Measurements from ENCODE around the gene ALDH1B1. TPM values are rescaled to one million over a fixed set of nuclear protein-coding genes. Genes with fewer than 3 reads are reported as not detected.

Gene ALDH1B1
- total RNA-seq, 3 donors from 2014 or later = 10.2 to 18.4 (median 11.0) TPM

- DNase-seq (ENCODE audit: low spot score in 2 of 2) = no peak
- Histone ChIP-seq H3K27me3 (peaks cover 0 to 15% of the 10 kb centered on the region in 2 donors), H3K9me3 (no peaks in the 10 kb centered on the region), H3K36me3 (no peaks in the 10 kb centered on the region), H3K4me1 (no peaks in the 10 kb centered on the region), H3K4me3 (no peak overlapping the region), H3K27ac (no peak overlapping the region)
- TF ChIP-seq CTCF (IDR thresholded peaks at IDR 0.05) (no peak), POLR2AphosphoS5 (IDR thresholded peaks at IDR 0.05) (no peak), POLR2A (IDR thresholded peaks at IDR 0.05) (no peak)
- intact Hi-C loops (cut with DNase I; ENCODE audit: low total_unique reads) = no loop called here
Measured at GRCh38 chr9:38413283-38413682, 20.8 kb downstream of the ALDH1B1 start.

GRCh38 chr9:38414040-38414723 lies 21.7 kb downstream of the ALDH1B1 start:
- intact Hi-C loops (cut with DNase I; ENCODE audit: low total_unique reads) = no loop called here
- no peaks in the 10 kb centered on the region for H3K4me1 ChIP-seq
- no peak overlapping the region for H3K4me3 ChIP-seq
- no peaks in the 10 kb centered on the region for H3K36me3 ChIP-seq
- H3K9me3 ChIP-seq = no peaks in the 10 kb centered on the region
- TF ChIP-seq POLR2A (IDR thresholded peaks at IDR 0.05) (no peak), CTCF (IDR thresholded peaks at IDR 0.05) (no peak)
- DNase-seq (ENCODE audit: low spot score in 2 of 2) = no peak
- H3K27me3 ChIP-seq = peaks cover 0 to 15% of the 10 kb centered on the region in 2 donors
- H3K27ac ChIP-seq = no peak overlapping the region

- no peak for DNase-seq (ENCODE audit: low spot score in 2 of 2)
- Histone ChIP-seq H3K27ac (no peak overlapping the region), H3K27me3 (peaks cover 0 to 15% of the 10 kb centered on the region in 2 donors), H3K4me1 (no peaks in the 10 kb centered on the region), H3K9me3 (no peaks in the 10 kb centered on the region), H3K4me3 (no peak overlapping the region), H3K36me3 (no peaks in the 10 kb centered on the region)
- TF ChIP-seq CTCF (IDR thresholded peaks at IDR 0.05) = no peak
- no peak for TF ChIP-seq POLR2AphosphoS5 (IDR thresholded peaks at IDR 0.05)
- no peak for TF ChIP-seq POLR2A (IDR thresholded peaks at IDR 0.05)
- intact Hi-C loops (cut with DNase I; ENCODE audit: low total_unique reads) = no loop called here
Measured at GRCh38 chr9:38415856-38416255, 23.4 kb downstream of the ALDH1B1 start.

GRCh38 chr9:38416461-38416860 lies 24.0 kb downstream of the ALDH1B1 start:
- no peak overlapping the region for H3K27ac ChIP-seq
- intact Hi-C loops (cut with DNase I; ENCODE audit: low total_unique reads) = no loop called here
- no peak overlapping the region for H3K4me3 ChIP-seq
- H3K4me1 ChIP-seq = no peaks in the 10 kb centered on the region
- no peaks in the 10 kb centered on the region for H3K36me3 ChIP-seq
- no peak for DNase-seq (ENCODE audit: low spot score in 2 of 2)
- H3K9me3 ChIP-seq = no peaks in the 10 kb centered on the region
- no peak for TF ChIP-seq POLR2AphosphoS5 (IDR thresholded peaks at IDR 0.05)
- TF ChIP-seq CTCF (IDR thresholded peaks at IDR 0.05) = no peak
- TF ChIP-seq POLR2A (IDR thresholded peaks at IDR 0.05) = no peak
- peaks cover 0 to 18% of the 10 kb centered on the region in 2 donors for H3K27me3 ChIP-seq

GRCh38 chr9:38417003-38417945 lies 24.8 kb downstream of the ALDH1B1 start:
- peaks cover 0 to 24% of the 10 kb centered on the region in 2 donors for H3K27me3 ChIP-seq
- no peak for DNase-seq (ENCODE audit: low spot score in 2 of 2)
- intact Hi-C loops (cut with DNase I; ENCODE audit: low total_unique reads) = no loop called here

More at GRCh38 chr9:38417003-38417945, 24.8 kb downstream of the ALDH1B1 start:
- H3K4me3 ChIP-seq = no peak overlapping the region
- H3K4me1 ChIP-seq = no peaks in the 10 kb centered on the region
- H3K27ac ChIP-seq = no peak overlapping the region
- TF ChIP-seq CTCF (IDR thresholded peaks at IDR 0.05) (peak in 1 of 3 donors; percentile 9), POLR2A (IDR thresholded peaks at IDR 0.05) (no peak)
- H3K9me3 ChIP-seq = no peaks in the 10 kb centered on the region
- H3K36me3 ChIP-seq = no peaks in the 10 kb centered on the region

Measured in breast epithelium (tissue), 4 donors.